IPS DF 4.7 (cell line): ENCODE measurements around the gene CCK.

Source experiments
- DNase-seq: peaks from one replicate; pipeline ENCODE4 v3.0.0-alpha.2; 2013; ENCODE audit warnings: low spot score; ENCODE audit errors: extremely low read depth

Gene CCK

DNA sequence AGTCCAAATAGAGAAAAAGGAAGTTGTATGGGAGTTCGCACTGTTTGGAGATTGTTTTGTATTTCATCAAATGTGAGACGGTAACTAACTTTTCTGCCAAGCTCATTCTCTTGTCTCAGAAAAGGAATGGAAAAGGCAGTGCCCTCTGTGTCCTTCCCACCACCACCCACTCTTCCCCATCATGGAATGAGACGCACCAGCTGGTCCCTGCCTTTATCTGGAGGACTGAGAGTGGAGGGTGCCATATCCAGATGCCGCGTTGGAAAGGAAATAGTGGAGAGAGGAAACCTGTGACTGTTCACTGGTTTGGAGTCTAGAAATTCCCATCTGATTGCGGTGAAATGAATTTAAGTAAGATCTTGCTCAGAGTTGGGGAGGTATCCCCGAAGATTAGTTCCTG, 3.7 kb upstream of the CCK start:
- no peak for DNase-seq

DNA sequence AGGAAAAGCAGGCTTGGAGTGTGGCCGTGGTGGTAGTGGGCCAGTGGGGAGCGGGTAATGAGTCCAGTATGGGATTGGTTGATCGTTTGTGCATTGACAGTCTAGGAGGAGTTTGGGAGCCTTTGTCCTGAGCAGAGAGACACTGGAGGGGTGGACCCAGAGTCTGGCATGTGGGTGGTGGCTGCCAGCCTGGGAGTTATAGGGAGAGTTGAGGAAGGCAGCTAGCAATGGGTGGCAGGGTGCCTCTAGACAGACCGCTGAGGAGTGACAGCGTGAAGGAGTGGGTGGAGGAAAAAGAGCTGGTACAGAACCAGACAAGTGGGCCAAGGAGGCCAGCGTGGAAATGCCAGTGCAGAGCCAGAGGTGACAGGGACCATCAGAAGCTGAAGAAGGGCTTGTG, 1.9 kb upstream of the CCK start:
- DNase-seq, result no peak

DNA sequence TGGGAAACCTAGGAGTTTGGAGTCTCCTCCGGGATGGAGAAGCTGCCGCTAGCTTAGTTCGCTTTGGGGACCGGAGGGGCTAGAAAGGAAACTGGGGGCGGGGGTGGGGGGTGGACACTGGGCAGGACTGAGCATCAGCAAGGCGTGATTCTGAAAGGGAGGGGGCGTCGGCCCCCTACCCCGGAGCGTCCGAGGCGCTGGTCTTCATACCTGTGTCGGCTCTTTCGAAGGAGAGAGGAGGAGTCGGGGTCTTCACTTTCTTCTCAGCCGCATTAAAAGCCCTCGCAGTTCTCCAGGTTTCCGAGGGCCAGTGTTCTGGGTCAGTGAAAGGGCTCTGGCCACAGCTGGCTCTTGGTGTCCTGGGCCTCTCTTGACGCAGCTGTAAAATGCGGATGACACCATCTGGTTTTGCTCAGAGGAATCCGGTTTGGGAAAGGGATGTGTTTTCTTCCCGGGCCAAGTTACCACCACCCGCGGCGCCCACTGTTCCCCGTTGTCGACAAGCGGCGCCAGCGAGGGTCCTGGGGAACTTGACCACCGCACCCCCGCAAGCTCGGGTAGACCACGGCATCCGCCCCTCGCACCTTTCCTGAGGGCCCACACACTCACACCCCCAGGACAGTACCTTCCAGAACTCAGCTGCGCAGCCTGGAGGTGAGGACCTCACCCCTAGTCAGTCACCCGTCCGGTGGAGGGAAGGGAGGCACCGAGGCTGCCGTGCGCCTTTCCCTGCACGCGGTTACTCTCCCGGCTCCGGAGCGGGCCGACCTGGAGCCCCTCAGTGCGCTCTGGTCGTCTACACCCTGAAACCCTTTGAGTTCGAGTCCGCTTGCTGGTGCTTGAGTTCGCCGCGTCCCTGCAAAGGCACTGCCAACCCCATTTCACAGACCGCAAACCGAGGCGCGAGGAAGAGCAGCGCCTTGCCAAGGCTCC, 660 bp downstream of the CCK start:
- no peak for DNase-seq

DNA sequence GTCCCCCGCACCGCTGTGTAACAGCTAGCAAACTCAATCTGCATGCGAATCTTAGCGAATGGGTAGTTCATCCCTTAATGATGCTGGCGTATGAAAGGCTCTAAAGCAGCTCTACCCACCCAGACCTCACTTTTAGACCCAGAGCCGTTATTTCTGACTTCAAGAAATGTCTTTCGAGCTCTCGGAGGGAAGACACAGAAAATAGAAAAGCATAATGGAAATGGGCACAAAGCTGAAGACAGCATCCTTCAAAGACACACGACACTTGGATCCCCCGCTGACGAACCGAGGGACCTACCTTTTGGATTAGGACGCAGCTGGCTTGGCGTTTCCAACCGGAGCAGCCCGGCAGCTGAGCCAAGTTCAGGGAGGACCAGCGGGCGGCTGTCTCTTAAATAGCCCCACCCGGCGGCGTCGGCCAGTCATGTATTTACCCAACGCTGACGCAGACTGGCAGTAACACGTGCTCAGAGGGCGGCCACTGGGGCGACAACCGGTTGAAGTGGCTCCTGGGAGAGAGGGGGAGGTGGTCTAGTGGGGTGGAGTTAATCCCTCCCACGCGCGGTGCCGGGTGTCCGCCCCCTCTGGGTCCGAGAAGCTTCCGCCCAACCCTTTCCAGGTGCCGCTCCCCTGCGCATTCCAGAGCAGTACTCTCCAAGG, 1.5 kb downstream of the CCK start:
- DNase-seq, result no peak

DNA sequence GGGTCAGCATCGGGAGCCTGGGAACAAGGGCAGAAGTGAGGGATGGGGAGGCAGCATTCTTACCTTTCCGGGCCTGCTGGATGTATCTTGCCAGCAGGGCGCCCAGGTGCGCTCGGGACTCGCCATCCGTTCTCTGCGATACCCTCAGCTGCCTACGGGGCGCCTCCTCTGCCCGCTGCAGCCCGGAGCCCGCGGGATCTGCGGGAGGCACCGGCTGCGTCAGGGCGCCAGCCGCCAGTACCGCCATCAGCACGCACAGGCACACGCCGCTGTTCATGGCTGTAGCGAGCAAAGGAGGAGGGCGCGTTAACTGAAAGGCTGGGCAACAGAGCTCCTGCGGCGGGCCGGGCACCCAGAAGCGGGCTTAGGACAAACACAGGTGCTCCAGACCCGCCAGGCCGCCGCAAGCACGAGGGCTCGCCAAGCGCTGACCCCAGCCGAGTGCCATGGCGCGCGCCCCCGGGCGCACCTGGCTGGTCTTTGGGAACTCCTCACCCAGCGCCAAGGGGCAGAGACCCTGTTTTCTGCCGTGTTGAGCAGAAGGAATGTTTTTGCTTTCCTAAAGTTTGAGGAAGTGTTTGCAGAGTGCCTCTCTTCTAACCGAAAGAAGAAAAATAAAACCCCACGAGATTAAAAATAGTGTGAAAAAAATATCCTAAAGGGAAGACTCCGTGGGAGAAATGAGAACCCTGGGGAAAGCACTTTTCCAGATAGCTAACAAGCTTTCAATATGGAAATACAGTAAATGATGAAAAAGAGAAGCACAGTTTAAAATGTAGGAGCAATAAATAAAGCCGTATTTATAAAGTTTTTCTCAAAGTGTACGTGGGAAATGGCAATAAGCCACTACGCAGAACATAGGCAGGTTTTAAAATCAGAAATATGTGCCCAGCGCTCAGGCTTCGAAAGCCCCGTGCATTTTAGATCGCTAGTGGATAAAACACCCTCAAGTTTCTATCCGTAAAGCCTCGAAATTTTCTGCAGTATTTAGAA, 2.3 kb downstream of the CCK start:
- DNase-seq, result no peak

DNA sequence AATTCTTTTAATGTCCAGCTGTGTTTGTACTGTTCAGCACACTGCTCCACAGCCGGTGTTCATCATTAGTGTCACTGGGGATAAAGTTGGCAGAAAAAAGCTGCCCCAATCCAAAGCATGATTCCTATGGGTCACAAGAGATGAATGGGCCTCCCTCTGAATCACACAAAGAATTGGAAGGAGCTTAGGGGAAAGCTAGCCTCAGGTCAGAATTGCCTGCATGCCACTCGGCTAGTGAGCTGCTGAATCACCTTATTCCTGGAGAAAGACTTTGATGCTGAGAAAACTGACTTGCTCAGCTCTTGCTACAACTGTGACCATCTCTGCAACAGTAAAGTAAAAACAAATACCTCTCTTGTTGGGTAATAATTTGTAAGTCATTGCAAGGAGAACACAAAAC, 3.5 kb downstream of the CCK start:
- DNase-seq, result no peak

DNA sequence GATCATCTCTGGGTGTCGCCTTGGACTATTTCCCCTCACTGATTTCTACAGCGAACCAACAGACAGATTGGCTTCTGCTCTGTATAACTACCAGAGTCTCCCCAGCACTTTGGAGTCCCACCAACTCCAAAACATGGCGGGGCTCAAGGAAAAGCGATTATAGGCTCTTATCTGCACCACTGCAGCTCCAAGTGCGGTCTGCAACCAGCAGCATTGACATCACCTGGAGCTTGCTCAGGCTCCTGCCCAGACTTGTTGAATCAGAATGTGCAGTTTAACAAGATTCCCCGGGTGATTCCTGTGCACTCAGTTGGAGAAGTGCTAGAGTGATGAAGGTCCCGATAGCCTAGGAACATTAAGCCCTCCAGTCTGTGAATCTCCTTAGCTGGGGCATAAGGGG, 9.0 kb downstream of the CCK start:
- no peak for DNase-seq

DNA sequence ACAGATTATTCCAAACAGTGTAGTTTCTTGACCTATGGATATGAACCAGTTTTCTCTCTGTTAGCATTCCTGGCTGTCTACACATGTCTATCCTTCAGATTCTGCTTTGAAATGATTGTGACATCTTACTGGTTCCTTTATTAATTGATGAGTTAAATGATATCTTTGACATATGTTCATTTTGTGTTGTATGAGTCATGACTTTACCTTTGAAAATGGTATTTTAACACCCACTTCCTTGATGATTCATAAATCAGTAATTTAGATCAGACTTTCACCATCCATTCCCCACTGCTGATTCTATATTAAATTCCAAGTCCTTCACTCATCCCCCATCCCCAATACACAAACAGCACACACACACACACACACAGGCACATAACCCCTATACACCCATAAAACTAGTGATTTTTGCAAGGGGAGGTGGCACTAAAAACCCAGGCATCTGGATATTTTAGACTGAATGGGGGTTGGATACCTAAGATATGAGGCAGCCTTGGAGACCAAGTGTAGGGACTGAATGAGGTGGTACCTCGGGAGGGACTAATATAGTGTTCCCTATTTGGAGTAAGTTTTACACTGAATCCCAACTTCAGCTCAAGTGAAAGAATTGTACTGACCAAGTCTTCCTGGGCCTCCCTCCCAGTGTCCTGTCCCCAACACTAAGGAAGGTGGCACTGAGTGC, 9.7 kb downstream of the CCK start:
- no peak for DNase-seq

DNA sequence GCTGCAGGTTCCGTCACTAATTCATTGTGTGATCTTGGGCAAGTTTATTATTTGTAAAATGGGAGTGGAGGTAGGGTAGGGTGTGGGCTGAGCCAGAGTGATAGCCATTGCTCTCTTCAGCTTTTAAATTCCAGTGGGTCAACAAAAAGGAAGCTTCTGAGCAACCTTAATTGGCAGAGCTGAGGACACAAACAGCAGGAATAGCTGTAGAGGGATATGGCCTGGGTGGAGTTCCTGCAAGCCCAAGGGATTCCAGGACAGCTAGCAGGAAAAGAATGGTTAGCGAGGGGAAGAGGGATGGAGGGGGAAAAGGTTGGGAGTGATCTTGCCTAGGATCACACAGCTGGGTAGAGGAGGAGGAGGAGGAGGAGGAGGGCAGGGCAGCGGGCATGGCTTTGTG, 11.4 kb downstream of the CCK start:
- no peak for DNase-seq

DNA sequence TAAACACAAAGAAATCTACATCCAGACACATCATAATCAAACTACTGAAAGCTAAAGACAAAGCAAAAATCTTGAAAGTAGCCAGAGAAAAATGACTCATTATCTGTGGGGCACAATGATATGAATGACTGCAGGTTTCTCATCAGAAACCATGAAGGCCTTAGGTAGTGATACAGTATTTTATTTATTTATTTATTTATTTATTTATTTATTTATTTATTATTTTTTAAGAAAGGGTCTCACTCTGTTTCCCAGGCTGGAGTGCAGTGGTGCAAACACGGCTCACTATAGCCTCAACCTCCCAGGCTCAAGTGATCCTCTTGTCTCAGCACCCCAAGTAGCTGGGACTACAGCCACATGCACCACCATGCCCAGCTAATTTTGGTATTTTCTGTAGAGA, 15.2 kb downstream of the CCK start:
- DNase-seq, result no peak

DNA sequence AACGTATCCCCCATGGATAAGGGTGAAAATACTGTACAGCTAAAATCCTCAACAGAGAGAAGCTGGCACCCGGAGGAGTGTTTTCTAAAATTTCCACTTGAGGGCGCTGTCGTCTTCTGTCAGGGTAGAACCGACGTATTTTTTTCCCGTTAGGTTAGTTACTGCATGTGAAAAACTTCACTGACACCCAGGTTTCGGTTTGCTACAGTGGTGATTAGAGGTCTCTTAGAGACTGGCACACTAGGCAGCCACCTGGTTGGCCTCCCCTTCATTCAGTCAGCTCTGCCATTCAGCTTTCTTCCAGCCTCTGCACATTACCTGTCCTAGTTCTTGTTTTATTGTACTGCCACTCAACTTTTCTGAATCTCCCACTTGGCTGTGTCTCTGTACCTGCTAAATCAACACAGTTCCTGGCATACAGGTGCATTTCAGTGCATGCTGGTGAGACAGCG, 18.4 kb downstream of the CCK start:
- DNase-seq, result no peak

DNA sequence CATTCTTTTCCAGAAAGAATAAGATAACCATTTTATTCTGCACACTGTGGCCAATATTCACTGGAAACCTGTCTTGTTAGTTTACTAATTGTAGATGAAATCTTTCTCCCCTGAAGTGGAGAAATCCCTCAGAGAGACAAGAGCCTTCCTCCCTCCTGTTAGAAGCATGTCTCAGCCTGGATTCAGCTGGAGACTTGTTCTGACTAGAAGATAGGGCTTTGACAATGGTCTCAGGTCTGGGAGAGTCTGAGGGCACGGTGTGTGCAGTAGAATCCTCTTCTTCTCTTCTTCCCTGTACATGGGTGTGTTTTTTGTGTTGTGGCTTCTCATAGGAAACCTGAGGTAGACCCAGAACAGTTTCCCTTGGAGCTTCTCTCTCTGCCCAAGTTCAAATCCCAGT, 19.9 kb downstream of the CCK start:
- DNase-seq, result no peak

DNA sequence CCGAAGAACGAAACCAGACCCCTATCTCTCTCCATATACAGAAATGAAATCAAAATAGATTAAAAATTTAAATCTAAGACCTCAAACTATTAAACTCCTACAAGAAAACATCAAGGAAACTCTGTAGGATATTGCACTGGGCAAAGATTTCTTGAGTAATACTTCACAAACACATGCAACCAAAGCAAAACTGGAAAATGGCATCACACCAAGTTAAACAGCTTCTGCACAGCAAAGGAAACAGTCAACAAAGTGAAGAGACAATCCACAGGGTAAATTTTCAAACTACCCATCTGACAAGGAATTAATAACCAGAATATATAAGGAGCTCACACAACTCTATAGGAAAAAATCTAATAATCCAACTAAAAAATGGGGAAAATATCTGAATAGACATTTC, 29.4 kb downstream of the CCK start:
- no peak for DNase-seq

DNA sequence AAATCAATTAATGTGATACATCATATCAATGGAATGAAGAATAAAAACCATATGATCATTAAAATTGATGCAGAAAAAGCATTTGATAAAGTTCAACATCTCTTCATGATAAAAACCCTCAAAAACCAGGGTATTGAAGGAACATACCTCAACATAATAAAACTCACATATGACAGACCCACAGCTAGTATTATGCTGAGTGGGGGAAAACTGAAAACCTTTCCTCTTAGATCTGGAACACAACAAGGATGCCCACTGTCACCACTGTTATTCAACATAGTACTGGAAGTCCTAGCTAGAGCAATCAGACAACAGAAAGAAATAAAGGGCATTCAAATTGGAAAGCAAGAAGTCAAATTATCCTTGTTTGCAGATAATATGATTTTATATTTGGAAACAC, 30.5 kb downstream of the CCK start:
- DNase-seq, result no peak

DNA sequence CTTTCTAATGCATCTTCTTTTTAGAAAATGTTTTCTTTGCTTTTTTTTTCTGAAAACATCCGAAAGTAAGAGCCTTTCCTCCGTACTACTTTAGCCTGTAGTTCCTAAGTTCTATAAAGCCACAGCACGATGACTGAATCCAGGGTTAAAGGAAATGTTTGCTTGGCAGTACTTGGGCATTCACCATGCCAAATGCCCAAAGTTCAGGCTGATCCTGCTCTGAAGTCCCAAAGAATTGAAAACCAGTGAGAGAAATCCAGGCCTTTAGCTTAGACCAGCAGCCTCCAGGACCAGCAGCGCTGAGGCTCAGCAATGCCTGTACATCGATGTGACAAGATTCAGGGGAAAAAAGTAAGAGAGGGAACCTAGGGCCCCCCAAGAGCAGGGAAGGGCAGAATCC, 35.1 kb downstream of the CCK start:
- no peak for DNase-seq

DNA sequence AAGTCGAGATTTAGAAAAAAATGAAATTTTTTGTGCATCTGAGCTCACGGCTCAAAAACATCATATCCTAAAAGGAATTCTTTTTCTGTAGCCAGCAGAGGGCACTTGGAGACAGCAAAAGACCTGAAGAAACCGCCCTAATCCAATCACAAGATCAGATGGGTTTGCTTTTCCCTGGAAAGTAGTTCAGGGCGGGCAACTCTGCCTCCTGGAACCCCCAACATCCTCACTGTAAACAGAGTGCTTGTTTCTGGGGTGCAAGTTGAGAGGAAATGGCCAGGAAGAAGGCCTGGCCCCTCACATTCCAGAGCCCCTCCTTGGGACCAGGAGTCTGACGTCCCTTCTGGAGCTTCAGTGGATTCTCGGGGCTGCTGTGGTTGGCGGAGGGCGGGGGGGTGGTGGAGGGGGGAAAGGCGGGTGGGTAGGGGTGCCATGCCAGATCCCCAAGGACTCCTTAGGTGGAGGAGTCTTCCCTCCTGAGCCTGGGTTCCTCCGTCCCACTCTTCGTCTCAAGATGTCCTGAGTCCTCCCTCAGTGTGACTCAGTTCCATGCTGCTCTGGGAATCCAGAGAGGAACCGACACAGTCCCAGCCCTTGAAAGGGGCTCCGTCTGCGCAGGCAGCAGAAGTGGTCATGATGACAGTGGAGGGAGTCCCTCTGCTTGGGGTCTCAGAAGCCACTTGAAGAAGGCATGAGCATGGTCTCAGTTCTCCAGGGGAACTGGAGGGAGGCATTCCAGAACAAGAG, 35.9 kb downstream of the CCK start:
- no peak for DNase-seq

DNA sequence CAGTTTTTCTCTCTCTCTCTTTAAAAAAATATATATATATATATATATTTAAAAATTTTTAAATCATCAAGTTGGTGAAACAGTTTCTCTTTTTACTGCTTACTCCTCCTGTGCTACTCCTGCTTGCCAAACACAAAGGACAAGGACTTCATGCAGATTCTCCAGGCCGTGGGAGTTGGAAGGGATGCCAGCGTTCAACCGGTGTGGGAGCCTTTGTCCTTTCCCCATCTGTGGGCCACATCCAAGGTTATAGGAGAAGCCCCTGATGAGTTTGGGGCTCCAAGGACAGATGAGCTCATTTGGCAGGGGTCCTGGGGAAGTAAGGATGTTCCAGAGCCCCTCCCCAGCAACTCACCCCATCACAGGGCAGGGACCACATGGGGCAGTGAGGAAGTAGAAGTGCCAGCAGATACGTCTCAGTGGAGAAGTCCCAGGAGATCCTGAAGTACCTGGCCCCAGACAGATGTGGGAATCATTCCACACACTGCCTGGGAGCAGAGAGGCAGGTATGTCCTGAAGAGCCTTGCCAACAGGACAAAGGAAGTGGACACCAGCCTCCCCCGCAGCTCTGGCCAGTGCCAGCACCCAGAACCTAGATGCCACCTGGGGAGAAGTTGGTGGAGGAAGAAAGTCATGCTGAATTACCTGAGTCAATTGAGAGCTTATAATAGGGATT, 36.6 kb downstream of the CCK start:
- no peak for DNase-seq

DNA sequence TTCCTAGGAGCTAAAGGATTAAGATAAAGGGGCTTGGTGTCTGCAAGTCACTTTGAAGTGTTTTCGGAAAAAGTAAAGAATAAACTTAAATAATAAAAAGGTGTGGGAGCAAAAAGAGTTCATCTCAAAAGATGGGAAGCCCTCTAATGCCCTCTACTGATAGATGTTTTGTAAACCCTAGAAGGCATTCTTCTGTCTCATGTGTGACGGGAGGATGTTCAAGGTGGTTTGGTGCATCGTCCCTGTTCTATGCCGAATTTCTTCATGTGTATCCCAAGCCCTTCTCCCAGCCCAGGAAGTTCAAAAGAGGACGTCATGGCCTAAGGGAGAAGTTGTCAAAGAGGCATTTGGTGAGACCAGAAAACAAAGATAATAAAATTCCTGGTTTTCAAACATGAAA, 37.2 kb downstream of the CCK start:
- DNase-seq, result no peak

DNA sequence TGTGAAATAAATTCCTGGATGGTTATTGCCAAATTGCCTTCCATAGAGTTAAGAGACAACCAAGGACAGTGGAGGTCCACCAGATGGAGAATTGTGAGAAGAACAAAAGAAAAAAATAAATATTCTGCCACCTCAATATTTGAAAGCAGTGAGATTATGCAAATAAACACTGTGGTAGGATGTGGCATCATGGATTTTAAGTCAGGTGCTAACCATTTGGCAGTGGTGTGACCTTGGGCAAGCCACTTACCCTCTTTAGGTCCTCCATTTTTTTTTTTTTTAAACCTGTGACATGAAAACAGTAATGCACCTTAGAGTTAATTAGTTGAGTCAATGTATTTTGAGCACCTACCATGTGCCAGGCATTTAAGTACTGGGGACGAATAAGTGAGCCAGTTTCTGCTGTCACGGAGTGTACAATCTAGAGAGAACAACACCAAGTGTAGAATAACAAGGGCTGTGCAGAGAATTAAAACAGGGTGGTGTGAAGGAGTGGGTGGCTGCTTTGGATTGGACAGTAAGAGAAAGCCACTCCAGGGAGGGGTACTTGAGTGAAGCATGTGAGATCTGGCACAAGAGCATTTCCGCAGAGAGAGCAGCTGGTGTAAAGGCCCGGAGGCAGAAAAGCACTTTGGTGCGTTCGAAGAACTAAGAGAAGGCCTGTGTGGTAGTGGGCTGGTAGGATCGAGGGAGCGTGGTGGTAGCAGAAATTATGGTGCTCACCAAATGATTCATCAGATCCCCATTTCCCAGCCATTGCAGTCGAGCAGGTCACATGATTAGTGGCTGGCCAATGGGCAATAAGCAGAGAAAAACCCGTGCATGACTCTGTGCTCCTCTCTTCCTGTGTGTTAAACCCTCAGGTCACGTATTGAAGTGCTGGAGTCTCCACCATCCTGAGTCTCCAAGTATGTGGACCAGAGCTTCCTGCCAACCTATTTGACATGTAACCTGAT, 39.2 kb downstream of the CCK start:
- no peak for DNase-seq
